ENCODE data around the gene HP1BP3.
"Not testable (repeated sequence)": the region's sequence is repeated elsewhere in the genome, so short reads cannot be mapped to it uniquely, and the experiment has no call there.

The HP1BP3 gene

GRCh38 chr1:20725189-20726117, 61.7 kb downstream of the HP1BP3 start:
- no peaks in the 10 kb centered on the region for H3K36me3 Mint-ChIP-seq
- no peaks in the 10 kb centered on the region for H3K9me3 Mint-ChIP-seq
- no peak overlapping the region for H3K27ac Mint-ChIP-seq
- H3K4me1 Mint-ChIP-seq: no peaks in the 10 kb centered on the region
- H3K27me3 Mint-ChIP-seq: peaks cover 4% of the 10 kb centered on the region
- no peak overlapping the region for H3K4me3 Mint-ChIP-seq

- Mint-ChIP-seq H3K4me3 (no peak overlapping the region), H3K27ac (no peak overlapping the region), H3K9me3 (no peaks in the 10 kb centered on the region), H3K36me3 (no peaks in the 10 kb centered on the region), H3K27me3 (no peaks in the 10 kb centered on the region), H3K4me1 (no peaks in the 10 kb centered on the region)
Measured at GRCh38 chr1:20724364-20725188, 62.5 kb downstream of the HP1BP3 start.

- no peaks in the 10 kb centered on the region for H3K9me3 Mint-ChIP-seq
- H3K27me3 Mint-ChIP-seq: peaks cover 2% of the 10 kb centered on the region
- no peak overlapping the region for H3K4me3 Mint-ChIP-seq
- H3K27ac Mint-ChIP-seq: no peak overlapping the region
- peaks cover 2% of the 10 kb centered on the region for H3K4me1 Mint-ChIP-seq
- no peaks in the 10 kb centered on the region for H3K36me3 Mint-ChIP-seq
Measured at GRCh38 chr1:20723537-20724363, 63.4 kb downstream of the HP1BP3 start.

GRCh38 chr1:20723159-20723536, 64.0 kb downstream of the HP1BP3 start:
- Mint-ChIP-seq H3K27ac (no peak overlapping the region), H3K4me3 (no peak overlapping the region), H3K36me3 (no peaks in the 10 kb centered on the region), H3K9me3 (no peaks in the 10 kb centered on the region), H3K27me3 (peaks cover 2% of the 10 kb centered on the region), H3K4me1 (peaks cover 3% of the 10 kb centered on the region)

GRCh38 chr1:20721117-20722061, 65.7 kb downstream of the HP1BP3 start:
- no peak overlapping the region for H3K4me3 Mint-ChIP-seq
- no peaks in the 10 kb centered on the region for H3K36me3 Mint-ChIP-seq
- H3K9me3 Mint-ChIP-seq: no peaks in the 10 kb centered on the region
- H3K27ac Mint-ChIP-seq: no peak overlapping the region
- H3K4me1 Mint-ChIP-seq: peaks cover 8% of the 10 kb centered on the region
- H3K27me3 Mint-ChIP-seq: peaks cover 8% of the 10 kb centered on the region

- Mint-ChIP-seq H3K27me3 (peaks cover 11% of the 10 kb centered on the region), H3K4me3 (no peak overlapping the region), H3K36me3 (no peaks in the 10 kb centered on the region), H3K4me1 (peaks cover 11% of the 10 kb centered on the region), H3K27ac (no peak overlapping the region), H3K9me3 (no peaks in the 10 kb centered on the region)
Measured at GRCh38 chr1:20720631-20721091, 66.4 kb downstream of the HP1BP3 start.

GRCh38 chr1:20719871-20720620, 67.1 kb downstream of the HP1BP3 start:
- H3K9me3 Mint-ChIP-seq: no peaks in the 10 kb centered on the region
- H3K27ac Mint-ChIP-seq: no peak overlapping the region
- no peaks in the 10 kb centered on the region for H3K36me3 Mint-ChIP-seq
- H3K4me1 Mint-ChIP-seq: peaks cover 11% of the 10 kb centered on the region
- peaks cover 13% of the 10 kb centered on the region for H3K27me3 Mint-ChIP-seq
- no peak overlapping the region for H3K4me3 Mint-ChIP-seq

- peaks cover 15% of the 10 kb centered on the region for H3K27me3 Mint-ChIP-seq
- no peak overlapping the region for H3K27ac Mint-ChIP-seq
- no peaks in the 10 kb centered on the region for H3K9me3 Mint-ChIP-seq
- no peak overlapping the region for H3K4me3 Mint-ChIP-seq
- H3K36me3 Mint-ChIP-seq: no peaks in the 10 kb centered on the region
- peaks cover 11% of the 10 kb centered on the region for H3K4me1 Mint-ChIP-seq
Measured at GRCh38 chr1:20719261-20719660, 67.8 kb downstream of the HP1BP3 start.

GRCh38 chr1:20718343-20718882, 68.7 kb downstream of the HP1BP3 start:
- H3K36me3 Mint-ChIP-seq, H3K9me3 Mint-ChIP-seq, H3K27ac Mint-ChIP-seq: not testable (repeated sequence)
- H3K4me1 Mint-ChIP-seq: peaks cover 11% of the 10 kb centered on the region
- peak overlapping the region; percentile 61 for H3K4me3 Mint-ChIP-seq
- H3K27me3 Mint-ChIP-seq: peaks cover 15% of the 10 kb centered on the region

- H3K4me1 Mint-ChIP-seq: peaks cover 11% of the 10 kb centered on the region
- H3K36me3 Mint-ChIP-seq: no peaks in the 10 kb centered on the region
- H3K27ac Mint-ChIP-seq: no peak within 1 kb of the TSS
- H3K9me3 Mint-ChIP-seq: no peaks in the 10 kb centered on the region
- peak within 1 kb of the TSS; percentile 76 for H3K4me3 Mint-ChIP-seq
- H3K27me3 Mint-ChIP-seq: peaks cover 15% of the 10 kb centered on the region
Measured at GRCh38 chr1:20717452-20718342, 69.4 kb downstream of the HP1BP3 start, which contains the start of gene KIF17. Gene KIF17 (minus strand): TSS chr1:20718007. CDS start chr1:20717706, 301 bp downstream.

- H3K9me3 Mint-ChIP-seq: no peaks in the 10 kb centered on the region
- H3K4me1 Mint-ChIP-seq: peaks cover 11% of the 10 kb centered on the region
- peaks cover 15% of the 10 kb centered on the region for H3K27me3 Mint-ChIP-seq
- peak overlapping the region; percentile 76 for H3K4me3 Mint-ChIP-seq
- H3K27ac Mint-ChIP-seq: peak overlapping the region; percentile 77
- no peaks in the 10 kb centered on the region for H3K36me3 Mint-ChIP-seq
Measured at GRCh38 chr1:20716232-20716631, 70.9 kb downstream of the HP1BP3 start.

GRCh38 chr1:20715406-20715805, 71.7 kb downstream of the HP1BP3 start:
- no peaks in the 10 kb centered on the region for H3K36me3 Mint-ChIP-seq
- H3K27ac Mint-ChIP-seq: no peak overlapping the region
- peaks cover 15% of the 10 kb centered on the region for H3K27me3 Mint-ChIP-seq
- H3K9me3 Mint-ChIP-seq: no peaks in the 10 kb centered on the region
- H3K4me3 Mint-ChIP-seq: no peak overlapping the region
- H3K4me1 Mint-ChIP-seq: peaks cover 11% of the 10 kb centered on the region

- Mint-ChIP-seq H3K27me3 (peaks cover 13% of the 10 kb centered on the region), H3K36me3 (no peaks in the 10 kb centered on the region), H3K27ac (no peak overlapping the region), H3K4me3 (no peak overlapping the region), H3K9me3 (no peaks in the 10 kb centered on the region), H3K4me1 (peaks cover 8% of the 10 kb centered on the region)
Measured at GRCh38 chr1:20713440-20713839, 73.7 kb downstream of the HP1BP3 start.
